Activated CD8-positive, alpha-beta memory T cell treated with anti-CD3 and anti-CD28 coated beads, Interleukin-2, amount 50 U/mL, for 1 hour (primary cell): ENCODE results near the gene MYO1D.
"Not testable (repeated sequence)": the region's sequence is repeated elsewhere in the genome, so short reads cannot be mapped to it uniquely, and the experiment has no call there.

Source experiments
- DNase-seq: peaks from one replicate; pipeline ENCODE4 v3.0.0-alpha.2; 2020; ENCODE audit errors: extremely low read depth

MYO1D gene

GRCh38 chr17:32684087-32684958, 192.6 kb downstream of the MYO1D start:
- no peak for DNase-seq

- no peak for DNase-seq
Measured at GRCh38 chr17:32673964-32674363, 203.0 kb downstream of the MYO1D start.

DNA sequence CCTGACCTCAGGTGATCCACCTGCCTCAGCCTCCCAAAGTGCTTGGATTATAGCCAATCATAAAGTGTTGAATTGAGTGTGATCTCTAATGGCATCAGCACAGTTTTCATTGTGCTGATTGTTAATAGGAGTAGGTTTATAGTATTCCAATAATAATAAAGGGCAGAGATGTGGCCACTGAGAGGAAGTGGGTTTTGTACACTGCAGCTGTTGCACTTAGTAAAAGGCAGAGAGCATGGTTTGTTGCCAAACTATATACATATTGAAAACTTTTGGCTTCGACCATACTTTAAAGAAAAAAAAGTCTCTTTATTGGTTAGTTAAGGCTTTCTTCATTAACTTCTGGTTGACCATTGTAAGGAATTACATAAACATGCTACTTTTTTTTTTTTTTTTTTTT, 204.2 kb downstream of the MYO1D start:
- no peak for DNase-seq

GRCh38 chr17:32671896-32672295, 205.0 kb downstream of the MYO1D start:
- no peak for DNase-seq

DNA sequence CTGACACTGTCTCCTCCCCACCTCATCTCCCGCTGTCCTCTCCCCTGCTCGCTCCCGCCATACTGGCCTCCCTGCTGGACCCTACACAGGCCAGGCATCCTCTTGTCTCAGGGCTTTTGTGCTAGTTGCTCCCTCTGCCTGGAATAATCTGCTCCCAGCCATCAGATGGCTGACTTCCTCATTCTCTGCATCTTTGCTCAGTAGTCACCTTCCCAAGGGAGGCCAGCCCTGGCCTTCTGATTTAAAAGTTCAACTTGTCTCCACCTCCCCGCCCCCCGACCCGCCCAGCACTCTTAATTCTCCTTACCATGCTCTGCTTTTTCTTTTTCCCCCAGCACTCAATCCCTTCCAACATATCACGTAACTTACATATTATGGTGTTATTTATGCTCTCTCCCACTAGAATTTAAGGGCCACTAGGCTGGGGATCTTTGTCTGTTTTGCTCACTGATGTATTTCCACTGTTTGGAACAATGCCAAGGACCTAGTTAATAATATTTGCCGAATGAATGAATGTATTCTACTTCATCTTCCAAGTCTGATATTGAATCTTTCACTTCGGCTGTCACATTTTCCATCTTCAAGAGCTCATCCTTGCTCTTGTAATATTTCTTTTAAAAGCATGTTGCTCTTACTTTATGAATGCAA, 211.9 kb downstream of the MYO1D start:
- DNase-seq, result no peak

- DNase-seq, result no peak
Measured at GRCh38 chr17:32660496-32660985, 216.4 kb downstream of the MYO1D start.

- DNase-seq, result peak; percentile 5
Measured at GRCh38 chr17:32659419-32659842, 217.5 kb downstream of the MYO1D start.

DNA sequence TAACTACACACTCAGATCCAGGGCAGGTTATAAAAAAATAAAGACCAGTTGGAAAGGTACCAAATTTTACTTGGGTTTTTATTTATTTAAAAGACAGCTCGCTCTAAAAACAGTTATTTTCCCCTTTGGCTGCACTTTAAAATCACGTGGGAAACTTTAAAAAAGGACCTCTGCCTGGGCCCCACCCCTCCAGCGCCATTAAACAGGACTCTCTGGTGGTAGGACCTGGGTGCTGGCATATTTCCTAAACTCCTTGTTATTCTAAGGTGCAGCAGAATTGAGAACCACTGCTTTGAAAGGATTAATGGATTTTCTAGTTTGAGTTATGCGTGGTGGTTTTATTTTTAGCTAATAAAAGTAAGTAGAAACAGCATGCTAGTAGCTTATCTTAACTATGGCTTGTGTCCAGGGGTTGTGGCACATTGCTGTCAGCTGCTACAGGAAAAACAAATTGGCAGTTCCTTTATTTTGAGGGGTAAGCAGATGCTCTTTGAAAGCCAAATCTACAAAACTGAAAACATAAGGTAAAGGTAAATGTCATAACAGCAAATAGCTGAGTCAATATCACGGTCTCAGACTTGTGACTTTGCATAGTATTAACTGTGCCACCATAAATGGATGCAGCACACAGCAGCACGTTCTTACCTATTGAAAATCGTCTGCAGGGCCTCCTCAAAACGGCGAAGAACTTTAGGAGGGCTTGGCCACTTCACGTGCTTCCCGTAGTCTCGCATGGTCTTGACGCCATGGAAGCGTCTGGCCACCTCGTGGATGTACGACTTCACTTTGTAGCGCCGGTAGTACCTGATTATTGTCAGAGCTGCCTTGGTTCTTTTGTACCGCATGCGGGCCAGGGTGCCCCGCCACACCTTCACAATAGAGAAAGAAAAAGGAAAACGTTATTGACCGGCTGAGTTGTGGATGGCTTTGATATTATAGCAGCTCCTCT, 218.2 kb downstream of the MYO1D start:
- no peak for DNase-seq

- DNase-seq, result no peak
Measured at GRCh38 chr17:32656886-32657285, 220.0 kb downstream of the MYO1D start.

GRCh38 chr17:32654324-32654723, 222.6 kb downstream of the MYO1D start:
- no peak for DNase-seq

GRCh38 chr17:32651084-32651483, 225.8 kb downstream of the MYO1D start:
- no peak for DNase-seq

DNA sequence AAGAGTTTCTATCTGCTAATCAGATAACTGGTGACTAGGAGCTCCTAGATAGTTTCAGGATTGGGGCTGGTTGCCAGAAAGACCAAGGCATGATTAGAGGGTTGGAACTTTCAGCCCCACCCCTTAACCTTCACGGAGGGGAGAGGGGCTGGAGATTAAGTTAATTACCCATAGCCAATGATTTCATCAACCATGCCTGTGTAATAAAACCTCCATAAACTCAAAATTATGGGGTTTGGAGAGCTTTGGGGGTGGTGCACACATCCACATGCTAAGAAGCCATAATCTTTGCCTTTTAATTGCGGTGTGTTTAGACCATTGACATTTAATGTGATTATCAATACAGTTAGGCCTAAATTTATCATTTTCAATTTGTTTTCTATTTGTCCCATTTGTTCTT, 228.5 kb downstream of the MYO1D start:
- no peak for DNase-seq

DNA sequence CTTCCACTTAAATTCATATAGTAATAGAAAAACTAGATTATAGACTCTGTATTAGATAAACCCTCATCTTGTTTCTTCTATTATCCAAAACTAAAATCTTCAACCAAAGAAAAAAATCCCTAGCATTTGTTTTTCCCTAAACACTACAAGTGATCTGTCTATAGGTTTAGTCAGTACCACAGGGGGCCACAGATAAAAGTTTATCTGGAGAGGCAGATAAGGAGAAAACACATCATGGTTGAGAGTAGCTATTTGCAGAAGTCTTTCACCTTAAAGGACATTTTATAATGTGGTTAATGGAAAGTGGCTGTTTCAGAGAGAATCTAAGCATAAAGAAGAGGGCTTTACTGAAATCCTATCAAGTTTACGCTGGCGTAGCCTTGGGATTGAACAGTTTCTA, 230.0 kb downstream of the MYO1D start:
- DNase-seq, result no peak

- DNase-seq, result not testable (repeated sequence)
Measured at GRCh38 chr17:32641514-32641913, 235.4 kb downstream of the MYO1D start.

- DNase-seq, result no peak
Measured at GRCh38 chr17:32636598-32637218, 240.2 kb downstream of the MYO1D start.

GRCh38 chr17:32634167-32634566, 242.8 kb downstream of the MYO1D start:
- DNase-seq, result no peak

DNA sequence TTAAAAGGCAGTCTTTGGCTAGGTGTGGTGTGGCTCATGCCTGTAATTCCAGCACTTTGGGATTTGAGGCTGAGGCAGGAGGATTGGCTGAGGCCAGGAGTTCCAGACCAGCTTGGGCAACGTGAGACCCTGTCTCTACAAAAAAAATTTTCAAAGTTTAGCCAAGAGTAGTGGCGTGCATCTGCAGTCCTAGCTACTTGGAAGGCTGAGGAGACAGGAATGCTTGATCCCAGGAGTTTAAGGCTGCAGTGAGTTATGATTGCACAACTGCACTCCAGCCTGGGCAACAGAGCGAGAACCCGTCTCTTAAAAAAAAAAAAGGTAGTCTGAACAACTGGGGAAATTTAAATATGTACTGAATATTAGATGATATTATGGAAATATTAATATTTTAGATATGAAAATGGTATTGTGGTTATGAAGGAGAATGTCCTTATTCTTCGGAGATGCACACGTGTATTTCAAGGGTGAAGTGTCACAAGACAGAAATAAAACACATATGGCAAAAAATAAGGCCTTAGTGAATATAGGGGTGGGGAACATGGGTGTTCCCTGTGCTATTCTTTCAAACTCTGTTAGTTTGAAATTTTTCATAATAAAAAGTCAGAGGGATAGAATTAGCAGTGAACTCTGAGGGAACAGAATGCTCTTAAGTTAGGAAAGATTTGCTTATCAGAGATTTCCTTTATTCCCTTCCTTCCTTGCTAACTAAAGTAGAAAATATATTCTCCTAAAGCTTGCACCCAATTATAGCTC, 245.4 kb downstream of the MYO1D start:
- DNase-seq, result no peak

DNA sequence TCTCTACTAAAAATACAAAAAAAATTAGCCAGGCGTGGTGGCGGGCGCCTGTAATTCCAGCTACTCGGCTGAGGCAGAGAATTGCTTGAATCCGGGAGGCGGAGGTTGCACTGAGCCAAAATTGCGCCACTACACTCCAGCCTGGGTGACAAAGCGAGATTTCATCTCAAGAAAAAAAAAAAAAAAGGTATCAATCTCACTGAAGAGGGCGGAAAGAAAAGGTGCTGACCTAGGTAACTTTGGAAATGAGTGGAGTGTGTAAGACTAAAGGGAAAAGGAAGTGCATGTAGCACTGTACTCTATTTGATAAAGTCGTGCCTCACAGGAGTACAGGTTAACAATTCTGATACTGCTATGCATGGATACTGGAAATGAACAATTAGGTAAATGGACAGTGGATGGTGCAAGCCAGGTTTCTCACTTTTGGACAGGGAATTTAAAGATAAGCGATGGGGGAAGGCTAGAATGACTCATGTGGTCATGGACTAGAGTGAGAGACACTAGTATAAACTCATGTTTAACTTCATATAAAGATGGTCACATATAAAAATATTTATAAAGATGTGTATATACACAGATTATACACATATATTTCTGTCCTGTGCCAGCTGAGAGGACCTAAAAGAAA, 247.2 kb downstream of the MYO1D start:
- DNase-seq, result no peak

- DNase-seq, result no peak
Measured at GRCh38 chr17:32628271-32629044, 248.5 kb downstream of the MYO1D start.
